ENCODE measurements around the gene GPC3.
"Not testable (repeated sequence)": the region's sequence is repeated elsewhere in the genome, so short reads cannot be mapped to it uniquely, and the experiment has no call there.

Gene GPC3

GRCh38 chrX:133905305-133905704 is 80.1 kb downstream of the GPC3 start:
- in situ Hi-C loops (cut with MboI; ENCODE audit: low sequenced_read_pairs): no loop called here

- in situ Hi-C loops (cut with MboI; ENCODE audit: low sequenced_read_pairs): no loop called here
Measured at GRCh38 chrX:133897593-133898163, 87.7 kb downstream of the GPC3 start.

DNA sequence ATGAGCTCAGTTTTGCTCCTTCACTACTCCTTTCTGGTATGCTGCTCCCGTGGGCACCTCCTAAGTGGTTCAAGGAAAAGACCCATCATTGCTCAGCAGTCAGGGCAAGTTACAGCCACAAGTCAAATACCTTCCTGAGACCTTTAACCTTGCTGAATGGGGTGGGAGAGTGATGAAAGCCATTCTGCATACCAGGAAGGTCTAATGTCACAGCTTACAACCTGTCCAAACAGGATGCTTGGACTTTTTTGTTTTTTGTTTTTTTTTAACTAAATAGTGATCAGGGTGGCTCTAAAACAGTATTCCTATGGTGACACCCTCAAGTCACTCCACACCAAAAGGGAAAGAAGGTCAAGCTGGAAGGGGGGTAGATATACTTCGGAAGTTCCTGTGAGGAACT is 93.1 kb downstream of the GPC3 start:
- in situ Hi-C loops (cut with MboI; ENCODE audit: low sequenced_read_pairs): no loop called here

DNA sequence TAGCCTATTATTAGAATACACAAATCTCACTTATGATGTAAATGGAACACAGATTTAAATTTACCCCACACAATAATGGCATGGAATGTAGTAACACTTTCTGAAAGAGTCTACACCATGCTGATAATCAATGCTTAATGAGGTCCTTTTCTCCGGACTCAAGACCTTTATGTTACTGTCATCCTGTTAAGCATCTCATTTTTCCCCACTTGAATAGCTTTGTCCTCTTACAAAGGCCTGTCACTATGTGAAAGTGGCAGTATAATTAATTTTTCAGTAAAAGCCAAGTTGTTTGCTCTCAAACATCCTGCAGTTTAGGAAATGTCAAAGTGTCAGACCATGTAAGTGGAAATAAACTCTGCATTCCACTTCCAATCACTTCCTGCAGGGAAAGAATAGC is 96.4 kb downstream of the GPC3 start:
- in situ Hi-C loops (cut with MboI; ENCODE audit: low sequenced_read_pairs): no loop called here

- in situ Hi-C loops (cut with MboI; ENCODE audit: low sequenced_read_pairs): not testable (repeated sequence)
Measured at GRCh38 chrX:133888084-133888483, 97.3 kb downstream of the GPC3 start.

DNA sequence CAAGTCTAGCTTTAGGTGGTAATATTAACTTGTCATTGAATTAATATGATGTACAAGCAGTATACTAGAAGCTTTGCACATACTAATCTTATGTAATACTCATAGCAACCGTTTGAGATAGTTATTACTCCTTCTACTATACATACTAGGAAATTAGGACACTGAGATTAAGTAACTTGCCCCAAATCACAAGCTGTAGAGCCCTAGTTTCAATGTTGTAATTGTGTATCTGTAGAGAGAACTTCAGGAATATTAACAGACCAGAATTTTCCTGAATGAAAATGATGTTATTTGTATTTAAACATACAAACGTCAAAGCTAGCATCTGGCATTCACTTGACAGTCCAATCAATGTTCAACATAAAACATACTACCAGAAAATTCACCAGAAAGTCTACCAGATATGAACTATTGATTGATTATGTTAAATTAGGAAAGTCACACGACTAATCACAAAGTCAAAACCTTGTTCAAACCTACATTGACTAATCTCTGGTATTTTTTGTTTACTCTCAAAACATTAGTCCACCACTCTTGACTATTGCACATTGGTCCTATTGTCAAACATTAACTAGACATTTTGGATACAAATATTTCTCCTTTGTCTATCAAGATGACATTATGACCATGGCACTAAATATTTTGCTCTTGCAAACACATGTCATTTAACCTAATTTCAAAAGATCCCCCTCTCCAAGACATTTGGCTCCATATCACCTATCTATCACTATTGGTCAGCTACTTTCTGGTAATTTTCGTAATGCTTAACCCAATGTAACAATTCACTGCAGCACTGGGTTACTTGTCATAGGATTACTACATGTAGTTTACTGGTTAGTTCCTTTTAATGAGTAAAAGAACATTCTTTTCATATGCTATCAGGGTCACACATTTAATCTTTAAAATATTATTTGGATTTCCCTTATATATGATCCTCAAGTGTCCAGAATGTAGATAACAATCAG is 100.7 kb downstream of the GPC3 start:
- in situ Hi-C loops (cut with MboI; ENCODE audit: low sequenced_read_pairs): no loop called here

DNA sequence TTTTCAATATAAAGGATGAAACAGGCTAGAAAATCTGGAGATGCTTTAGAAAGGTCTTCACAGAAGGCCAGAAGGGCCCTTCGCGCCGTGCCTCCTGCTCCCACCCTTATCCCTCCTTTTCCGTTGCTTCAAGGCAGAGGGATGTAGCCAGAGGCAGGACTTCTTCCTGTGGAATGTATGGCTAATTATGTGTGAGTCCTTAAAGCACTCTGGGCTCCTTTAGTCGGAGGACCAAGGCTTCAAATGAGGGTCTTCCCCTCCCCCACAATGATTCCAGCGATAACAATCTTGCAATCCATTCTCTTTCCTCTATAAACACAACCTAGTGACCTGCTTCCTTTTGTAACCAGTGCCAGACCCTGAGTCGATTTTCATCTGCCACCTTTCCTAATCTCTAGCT is 103.5 kb downstream of the GPC3 start:
- in situ Hi-C loops (cut with MboI; ENCODE audit: low sequenced_read_pairs): no loop called here

- in situ Hi-C loops (cut with MboI; ENCODE audit: low sequenced_read_pairs): no loop called here
Measured at GRCh38 chrX:133881007-133881406, 104.4 kb downstream of the GPC3 start.

DNA sequence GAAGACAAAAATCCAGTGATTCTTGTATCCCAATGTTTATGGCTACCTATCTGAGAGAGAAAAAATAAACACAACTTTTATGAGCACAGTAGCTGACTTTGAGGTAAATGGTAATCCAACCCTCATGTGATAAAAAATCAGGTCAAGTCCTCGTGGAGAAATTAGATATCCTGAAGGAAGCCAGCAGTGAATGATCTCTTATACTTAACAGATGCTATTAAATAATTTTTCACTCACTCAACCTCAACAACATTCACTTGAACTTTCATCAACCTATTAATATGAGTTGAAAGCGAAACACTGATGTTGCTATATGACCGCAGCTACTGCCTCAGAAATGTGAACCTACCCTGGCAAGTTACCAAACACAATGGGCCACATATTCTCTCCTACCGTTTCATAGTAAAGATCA is 105.4 kb downstream of the GPC3 start:
- in situ Hi-C loops (cut with MboI; ENCODE audit: low sequenced_read_pairs): no loop called here

GRCh38 chrX:133878710-133879109 is 106.7 kb downstream of the GPC3 start:
- in situ Hi-C loops (cut with MboI; ENCODE audit: low sequenced_read_pairs): no loop called here

DNA sequence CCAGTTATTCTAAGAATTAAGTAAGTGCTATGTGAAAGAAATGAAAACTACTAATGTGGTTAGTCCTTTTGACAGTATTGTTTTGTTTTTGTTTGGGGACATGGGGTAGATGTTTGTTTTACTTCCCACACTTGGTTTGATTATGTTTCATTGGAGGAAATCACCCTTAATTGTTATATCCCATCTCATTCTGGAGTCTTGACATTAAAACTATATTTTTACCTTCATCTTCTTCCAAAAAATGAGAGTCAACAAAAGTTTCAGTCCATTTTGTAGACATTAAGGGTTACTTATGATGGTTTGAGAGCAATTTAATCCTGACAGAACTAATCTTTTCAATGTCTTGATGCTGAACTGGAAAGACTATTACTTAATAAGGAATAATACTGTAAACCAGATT is 108.7 kb downstream of the GPC3 start:
- in situ Hi-C loops (cut with MboI; ENCODE audit: low sequenced_read_pairs): no loop called here

GRCh38 chrX:133869270-133869669 is 116.1 kb downstream of the GPC3 start:
- in situ Hi-C loops (cut with MboI; ENCODE audit: low sequenced_read_pairs): no loop called here

DNA sequence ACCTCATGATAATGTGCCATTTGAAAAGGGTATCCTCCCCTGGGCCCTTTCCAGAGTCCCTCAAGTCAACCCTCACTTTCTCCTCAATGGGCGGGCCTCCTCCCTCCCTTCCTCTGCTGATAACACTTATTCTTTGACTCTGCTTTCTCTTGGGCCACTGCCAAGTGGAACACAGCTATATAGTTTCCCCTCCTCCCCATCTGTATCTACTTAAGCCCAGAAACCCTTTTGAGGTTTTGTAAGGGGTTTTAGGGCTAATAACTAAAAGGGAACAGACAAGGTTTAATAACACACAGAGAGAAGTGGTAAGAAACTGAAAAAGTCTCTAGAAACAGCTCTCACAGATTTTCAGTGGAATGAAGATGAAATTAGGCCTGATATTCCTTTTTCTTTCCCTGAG is 116.7 kb downstream of the GPC3 start:
- in situ Hi-C loops (cut with MboI; ENCODE audit: low sequenced_read_pairs): no loop called here

DNA sequence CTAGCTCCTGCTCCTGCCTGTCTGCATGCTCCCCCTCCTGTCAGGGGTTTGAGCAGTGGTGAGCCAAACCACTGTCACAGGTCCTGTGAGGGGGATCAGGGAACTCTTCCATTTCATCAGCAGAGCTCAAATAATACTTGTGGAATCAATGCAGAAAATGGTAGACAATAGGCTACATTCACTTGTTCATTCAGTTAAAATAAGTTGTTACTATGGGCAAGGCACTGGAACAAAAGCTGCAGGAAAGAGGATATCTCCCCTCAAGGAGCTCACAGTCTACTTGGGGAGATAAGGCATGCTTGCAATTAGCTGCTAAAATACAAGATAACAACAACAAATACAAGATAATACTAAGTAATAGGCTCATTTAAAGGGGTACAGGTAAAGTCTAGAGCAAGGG is 117.1 kb downstream of the GPC3 start:
- in situ Hi-C loops (cut with MboI; ENCODE audit: low sequenced_read_pairs): no loop called here

DNA sequence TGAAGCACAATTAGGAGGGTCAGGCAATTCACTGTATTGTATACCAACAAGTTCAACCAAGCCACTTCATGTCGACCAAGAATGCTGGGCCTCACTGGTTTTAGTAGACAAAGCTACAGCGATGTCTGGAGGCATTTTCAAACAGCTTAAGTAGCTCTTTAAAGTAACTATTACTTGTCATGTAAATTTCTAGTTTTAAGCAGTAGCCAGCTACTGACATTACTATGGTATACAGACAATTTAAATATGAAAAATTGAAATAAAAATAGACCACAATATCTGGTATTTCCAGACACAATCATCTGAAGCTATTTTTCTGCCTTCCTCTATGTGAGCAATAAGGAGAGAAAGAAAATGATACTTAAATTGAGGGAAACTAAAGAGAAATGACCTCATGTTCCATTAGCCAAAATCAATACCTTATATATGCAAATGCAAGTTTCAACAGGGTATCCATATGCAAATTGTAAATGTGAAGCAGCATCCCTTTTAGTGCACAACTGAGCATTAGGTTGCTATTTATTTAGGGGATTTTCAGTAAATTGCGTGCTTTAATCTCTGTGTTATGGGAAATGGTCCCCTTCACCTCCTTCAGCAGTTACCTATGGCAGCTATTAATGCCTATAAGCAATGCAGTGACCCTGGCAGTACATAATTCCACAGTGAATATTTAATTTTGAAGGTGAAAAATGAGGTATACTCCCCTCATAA is 119.5 kb downstream of the GPC3 start:
- in situ Hi-C loops (cut with MboI; ENCODE audit: low sequenced_read_pairs): no loop called here

- in situ Hi-C loops (cut with MboI; ENCODE audit: low sequenced_read_pairs): no loop called here
Measured at GRCh38 chrX:133864236-133864635, 121.2 kb downstream of the GPC3 start.

- in situ Hi-C loops (cut with MboI; ENCODE audit: low sequenced_read_pairs): no loop called here
Measured at GRCh38 chrX:133859860-133860259, 125.5 kb downstream of the GPC3 start.

GRCh38 chrX:133859336-133859735 is 126.1 kb downstream of the GPC3 start:
- in situ Hi-C loops (cut with MboI; ENCODE audit: low sequenced_read_pairs): no loop called here

DNA sequence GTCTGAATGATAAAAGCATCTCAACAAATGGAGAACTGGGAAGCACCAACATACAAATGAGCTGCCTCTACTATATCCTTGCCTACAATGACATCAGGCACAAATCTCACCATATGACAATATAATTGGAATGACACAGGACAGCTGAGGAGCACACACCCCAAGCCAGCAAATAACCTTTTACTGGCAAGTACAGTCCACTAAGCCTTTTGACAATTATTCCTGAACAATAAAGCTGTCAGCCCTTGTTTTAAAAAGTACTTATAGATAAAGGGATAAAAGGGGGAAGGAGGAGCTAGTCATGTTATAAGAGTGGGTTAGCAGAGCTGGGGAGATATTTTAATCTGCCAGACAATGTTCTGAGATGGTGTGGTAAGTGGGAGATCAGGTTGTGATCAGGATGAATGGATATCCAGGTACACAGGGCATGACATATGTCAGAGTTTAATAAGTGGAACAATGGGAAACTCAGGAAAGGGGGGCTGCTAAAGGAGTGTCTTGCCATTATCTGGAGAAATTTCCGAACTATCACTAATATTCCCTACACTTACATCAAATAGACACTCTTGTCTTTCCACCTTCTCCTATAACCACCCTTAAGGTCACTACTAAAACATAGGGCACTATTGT is 127.6 kb downstream of the GPC3 start:
- in situ Hi-C loops (cut with MboI; ENCODE audit: low sequenced_read_pairs): no loop called here

GRCh38 chrX:133856819-133857218 is 128.6 kb downstream of the GPC3 start:
- in situ Hi-C loops (cut with MboI; ENCODE audit: low sequenced_read_pairs): no loop called here

GRCh38 chrX:133854290-133854689 is 131.1 kb downstream of the GPC3 start:
- in situ Hi-C loops (cut with MboI; ENCODE audit: low sequenced_read_pairs): no loop called here
